Lung (tissue), 12 donors: ENCODE results near the gene PARP1. TPM values are rescaled to one million over a fixed set of nuclear protein-coding genes. Genes with fewer than 3 reads are reported as not detected.

ENCODE experiments used
- ATAC-seq: fragments of 200-7000 bp; cut with Tn5 transposase; one replicate; pipeline ENCODE4 v1.9.1; 2020; ENCODE audit warnings: moderate number of reproducible peaks; ENCODE audit not compliant: insufficient read depth, low FRiP score
- DNase-seq, 3 donors: peaks; one replicate each; pipeline ENCODE4 v3.0.0-alpha.2; 2013 to 2017
- H3K27ac ChIP-seq, 2 donors: one replicate each; pipeline ENCODE4 v1.5.1; 2013; ENCODE audit warnings: mild to moderate bottlenecking in 2 of 2, moderate library complexity in 2 of 2, control low read depth in 1 of 2, inconsistent platforms in 1 of 2, low read depth in 1 of 2, low read length in 1 of 2
- H3K27me3 ChIP-seq, 3 donors: one replicate each; pipeline ENCODE4 v1.5.1; 2013; ENCODE audit warnings: low read length in 2 of 3; ENCODE audit not compliant: control insufficient read depth in 3 of 3, insufficient read depth in 3 of 3
- H3K36me3 ChIP-seq, 4 donors: one replicate each; pipeline ENCODE4 v1.5.1; 2013; ENCODE audit warnings: low read length in 4 of 4, mild to moderate bottlenecking in 1 of 4, moderate library complexity in 1 of 4; ENCODE audit not compliant: control insufficient read depth in 4 of 4, insufficient read depth in 4 of 4
- H3K4me1 ChIP-seq, 5 donors: one replicate each; pipeline ENCODE4 v1.5.1; 2013; ENCODE audit warnings: low read length in 5 of 5, mild to moderate bottlenecking in 2 of 5, moderate library complexity in 1 of 5; ENCODE audit not compliant: control insufficient read depth in 5 of 5, insufficient read depth in 5 of 5
- H3K4me3 ChIP-seq: one replicate; pipeline ENCODE4 v1.5.1; 2013; ENCODE audit warnings: mild to moderate bottlenecking, control low read depth, moderate library complexity
- H3K9ac ChIP-seq, 2 donors: one replicate each; pipeline ENCODE4 v1.5.1; 2013; ENCODE audit warnings: low read length in 2 of 2, control low read depth in 1 of 2; ENCODE audit not compliant: insufficient read depth in 1 of 2
- H3K9me3 ChIP-seq, 4 donors: one replicate each; pipeline ENCODE4 v1.5.1; 2013; ENCODE audit warnings: low read length in 3 of 4, mild to moderate bottlenecking in 1 of 4, moderate library complexity in 1 of 4; ENCODE audit not compliant: control insufficient read depth in 4 of 4, insufficient read depth in 3 of 4
- CTCF ChIP-seq: IDR thresholded peaks from 2 replicates; pipeline ENCODE4 v1.5.1; 2012; ENCODE audit warnings: mild to moderate bottlenecking; ENCODE audit errors: control extremely low read depth, extremely low read depth
- WGBS, 2 donors: extraction: QIAGEN DNeasy Blood & Tissue Kit; methylation state at CpG; one replicate each; pipeline ENCODE4 v1.1.7; 2013; 5-methylcytosine and 5-hydroxymethylcytosine counted together
- polyA plus RNA-seq, 2 donors: library from polyadenylated mRNA; stranded (reverse); fragments of 200-250 nt; gene quantifications; one replicate each; pipeline ENCODE4 v1.2.1, GENCODE V29; 2013
- total RNA-seq, 2 donors: library from RNA; depleted of rRNA in 1 of 2; stranded (reverse); fragments of >200 nt in 1 of 2; gene quantifications; one replicate each; pipeline ENCODE4 v1.2.1, GENCODE V29; 2014 to 2021
- donor health status: control.
- donor health status: control.
- donor health status: Bipolar disorder and iron deficiency.
- donor health status: healthy.
- donor health status: DM: yes; HTN: yes; CAD: no.

PARP1 gene
- total and polyA plus RNA-seq, 4 donors = 17.2 to 76.4 (median 51.1) TPM

- no peak overlapping the region for H3K4me3 ChIP-seq
- H3K27me3 ChIP-seq = no peaks in the 10 kb centered on the region
- H3K27ac ChIP-seq = no peak overlapping the region
- no peak for ATAC-seq
- WGBS, 2 donors = 85 to 94% methylated on average over 6 of the region's 6 CpGs
- H3K36me3 ChIP-seq = peaks cover 12 to 28% (median 22%) of the 10 kb centered on the region in 4 donors
- no peak overlapping the region for H3K9ac ChIP-seq
- H3K9me3 ChIP-seq = no peaks in the 10 kb centered on the region
- no peaks in the 10 kb centered on the region for H3K4me1 ChIP-seq
- no peak for DNase-seq
- no peak for TF ChIP-seq CTCF
Observed at GRCh38 chr1:226395753-226396152, 12.1 kb downstream of the PARP1 start.

- WGBS, 2 donors = 88% methylated on average over 5 of the region's 5 CpGs
Observed at GRCh38 chr1:226394462-226394861, 13.4 kb downstream of the PARP1 start.

GRCh38 chr1:226390681-226391080 lies 17.2 kb downstream of the PARP1 start:
- Histone ChIP-seq H3K4me3 (no peak overlapping the region), H3K9me3 (no peaks in the 10 kb centered on the region), H3K36me3 (peaks cover 22 to 49% (median 34%) of the 10 kb centered on the region in 4 donors), H3K4me1 (no peaks in the 10 kb centered on the region), H3K27me3 (no peaks in the 10 kb centered on the region), H3K9ac (no peak overlapping the region), H3K27ac (no peak overlapping the region)
- WGBS, 2 donors = 97 to 99% methylated on average over 3 of the region's 3 CpGs
- no peak for TF ChIP-seq CTCF
- ATAC-seq (no peak), DNase-seq (no peak)

More at GRCh38 chr1:226394462-226394861, 13.4 kb downstream of the PARP1 start:
- no peaks in the 10 kb centered on the region for H3K4me1 ChIP-seq
- no peak for TF ChIP-seq CTCF
- no peak overlapping the region for H3K9ac ChIP-seq
- H3K4me3 ChIP-seq = no peak overlapping the region
- no peak for DNase-seq
- ATAC-seq = no peak
- no peak overlapping the region for H3K27ac ChIP-seq
- H3K36me3 ChIP-seq = peaks cover 14 to 28% (median 21%) of the 10 kb centered on the region in 4 donors
- no peaks in the 10 kb centered on the region for H3K27me3 ChIP-seq
- H3K9me3 ChIP-seq = no peaks in the 10 kb centered on the region

GRCh38 chr1:226388131-226388530 lies 19.8 kb downstream of the PARP1 start:
- no peak overlapping the region for H3K9ac ChIP-seq
- H3K4me3 ChIP-seq = no peak overlapping the region
- 98 to 100% methylated on average over 1 of the region's 1 CpG for WGBS, 2 donors
- peaks cover 40 to 65% (median 48%) of the 10 kb centered on the region in 4 donors for H3K36me3 ChIP-seq
- H3K4me1 ChIP-seq = no peaks in the 10 kb centered on the region
- no peak overlapping the region for H3K27ac ChIP-seq
- no peaks in the 10 kb centered on the region for H3K27me3 ChIP-seq
- ATAC-seq = no peak
- TF ChIP-seq CTCF = no peak
- H3K9me3 ChIP-seq = no peaks in the 10 kb centered on the region
- DNase-seq = no peak
